GM12872 (cell line): ENCODE measurements around the gene PPIL4.

Experiments used
- TF ChIP-seq, protein P1 (sequence below): IDR thresholded peaks from 3 replicates; pipeline ENCODE4 v1.5.1; 2011; ENCODE audit warnings: low read depth, mild to moderate bottlenecking, low read length, moderate library complexity; ENCODE audit not compliant: insufficient read depth

The PPIL4 gene

DNA sequence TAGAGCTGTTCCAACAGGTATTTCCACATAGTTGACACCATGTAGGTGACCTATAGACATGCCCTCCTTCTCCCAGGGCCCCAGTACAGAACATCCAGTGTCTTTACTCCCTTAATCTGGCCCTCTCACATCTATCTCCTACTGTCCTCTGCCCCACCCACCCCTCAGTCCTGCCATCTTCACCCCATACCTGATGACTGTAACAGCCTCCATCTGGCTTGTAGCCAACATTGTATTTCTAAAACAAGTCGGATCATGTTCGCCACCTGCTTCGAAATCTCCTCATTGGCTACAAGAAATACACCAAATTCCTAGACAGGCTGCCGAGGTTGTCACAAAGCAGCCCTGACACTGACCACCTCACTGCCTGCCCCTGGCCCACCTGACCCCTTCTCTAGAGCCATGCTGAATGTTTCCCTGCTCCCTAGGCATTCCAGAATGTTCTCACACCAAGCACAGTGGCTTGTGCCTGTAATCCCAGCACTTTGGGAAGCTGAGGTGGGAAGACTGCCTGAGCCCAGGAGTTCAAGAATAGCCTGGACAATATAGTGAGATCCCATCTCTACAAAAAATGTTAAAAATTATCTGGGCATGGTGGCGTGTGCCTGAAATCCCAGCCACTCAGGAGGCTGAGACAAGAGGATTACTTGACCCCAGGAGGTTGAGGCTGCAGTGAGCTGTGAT lies 67.1 kb downstream of the PPIL4 start:
- TF ChIP-seq, protein P1, sequence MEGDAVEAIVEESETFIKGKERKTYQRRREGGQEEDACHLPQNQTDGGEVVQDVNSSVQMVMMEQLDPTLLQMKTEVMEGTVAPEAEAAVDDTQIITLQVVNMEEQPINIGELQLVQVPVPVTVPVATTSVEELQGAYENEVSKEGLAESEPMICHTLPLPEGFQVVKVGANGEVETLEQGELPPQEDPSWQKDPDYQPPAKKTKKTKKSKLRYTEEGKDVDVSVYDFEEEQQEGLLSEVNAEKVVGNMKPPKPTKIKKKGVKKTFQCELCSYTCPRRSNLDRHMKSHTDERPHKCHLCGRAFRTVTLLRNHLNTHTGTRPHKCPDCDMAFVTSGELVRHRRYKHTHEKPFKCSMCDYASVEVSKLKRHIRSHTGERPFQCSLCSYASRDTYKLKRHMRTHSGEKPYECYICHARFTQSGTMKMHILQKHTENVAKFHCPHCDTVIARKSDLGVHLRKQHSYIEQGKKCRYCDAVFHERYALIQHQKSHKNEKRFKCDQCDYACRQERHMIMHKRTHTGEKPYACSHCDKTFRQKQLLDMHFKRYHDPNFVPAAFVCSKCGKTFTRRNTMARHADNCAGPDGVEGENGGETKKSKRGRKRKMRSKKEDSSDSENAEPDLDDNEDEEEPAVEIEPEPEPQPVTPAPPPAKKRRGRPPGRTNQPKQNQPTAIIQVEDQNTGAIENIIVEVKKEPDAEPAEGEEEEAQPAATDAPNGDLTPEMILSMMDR: no peak

DNA sequence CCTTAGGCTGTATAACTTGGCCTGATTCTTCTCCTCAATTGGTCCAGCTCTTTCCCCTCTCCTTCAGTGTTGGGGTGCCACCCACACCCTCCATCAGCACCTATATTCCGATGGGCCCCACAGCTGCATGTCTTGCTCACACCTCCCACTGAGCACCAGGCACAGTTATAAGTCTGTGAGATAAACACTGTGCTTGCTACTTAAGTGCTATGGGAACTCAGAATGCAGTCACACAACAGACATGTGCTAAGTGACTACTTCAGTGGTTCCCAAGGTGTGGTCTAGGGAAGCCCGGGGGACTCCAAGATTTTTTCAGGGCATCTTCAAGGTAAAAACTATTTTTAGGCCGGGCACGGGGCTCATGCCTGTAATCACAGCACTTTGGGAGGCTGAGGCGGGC lies 68.3 kb downstream of the PPIL4 start:
- TF ChIP-seq, protein P1: no peak

DNA sequence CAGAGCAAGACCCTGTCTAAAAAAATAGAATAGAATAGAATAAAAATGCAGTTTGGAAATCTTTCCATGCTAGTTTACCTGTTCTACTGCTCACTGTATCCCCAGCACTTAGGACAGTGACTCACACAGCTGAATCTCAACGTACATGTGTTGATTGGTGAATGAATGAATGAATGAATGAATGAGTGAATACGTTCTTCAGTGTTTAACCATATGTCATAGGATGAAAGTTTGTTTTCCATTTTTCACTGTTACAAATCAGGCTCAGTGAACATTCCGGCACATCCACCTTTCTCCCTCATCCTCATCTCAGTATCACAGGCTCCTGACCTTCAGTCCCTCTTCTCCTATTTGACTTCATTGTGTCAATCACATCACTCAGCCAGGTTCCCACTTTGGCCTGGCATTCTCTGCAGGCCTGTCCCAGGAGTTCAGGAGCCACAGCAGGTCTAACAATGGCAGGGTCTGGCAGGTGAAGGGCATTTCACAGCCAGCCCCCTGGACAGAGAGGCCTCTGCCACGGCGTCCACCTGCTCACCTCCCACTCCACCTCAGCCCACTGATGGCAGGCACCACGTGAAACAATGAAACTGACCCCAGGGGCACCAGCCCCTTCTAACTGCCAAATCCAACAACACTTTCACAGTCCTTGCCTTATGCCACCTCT lies 68.9 kb downstream of the PPIL4 start:
- TF ChIP-seq, protein P1: no peak

DNA sequence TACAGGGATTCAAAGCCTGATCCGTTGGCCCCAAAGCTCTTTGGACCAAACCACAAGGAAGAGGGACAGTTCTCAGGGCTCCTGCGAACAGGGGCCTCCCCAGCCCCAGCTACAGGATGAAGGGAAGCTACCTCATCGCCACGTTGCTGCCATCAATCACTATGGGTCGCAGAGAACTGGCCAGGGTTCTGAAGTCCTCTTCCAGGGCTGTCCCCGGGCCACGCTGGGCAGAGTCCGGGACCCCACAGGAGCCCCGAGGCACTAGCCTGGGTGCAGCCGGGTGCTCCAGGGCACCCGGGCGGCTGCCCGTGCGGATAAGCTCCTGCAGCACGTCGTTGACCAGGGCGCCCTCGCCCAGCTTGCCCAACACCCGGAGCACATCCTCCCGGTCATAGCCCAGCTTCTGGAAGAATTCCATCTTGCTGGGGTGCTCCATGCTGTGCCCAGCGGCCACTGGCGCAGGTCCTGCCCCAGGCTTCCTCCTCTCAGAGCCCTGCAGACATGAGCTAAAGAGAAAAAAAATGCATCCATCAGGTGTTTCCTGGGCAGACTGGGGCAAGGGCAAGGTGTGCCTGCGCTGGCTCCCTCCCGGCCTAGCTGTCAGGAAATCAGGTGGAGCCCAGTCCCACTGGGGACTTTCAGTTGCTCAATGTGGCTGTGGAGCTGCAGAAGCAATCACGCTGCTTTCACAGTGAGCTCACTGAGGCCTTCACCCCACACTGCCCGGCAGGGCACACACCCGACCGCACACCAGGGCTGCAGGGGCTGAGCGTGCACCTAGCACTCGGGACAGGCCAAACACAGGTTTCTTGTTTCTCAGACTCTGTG lies 71.5 kb downstream of the PPIL4 start:
- TF ChIP-seq, protein P1: no peak

DNA sequence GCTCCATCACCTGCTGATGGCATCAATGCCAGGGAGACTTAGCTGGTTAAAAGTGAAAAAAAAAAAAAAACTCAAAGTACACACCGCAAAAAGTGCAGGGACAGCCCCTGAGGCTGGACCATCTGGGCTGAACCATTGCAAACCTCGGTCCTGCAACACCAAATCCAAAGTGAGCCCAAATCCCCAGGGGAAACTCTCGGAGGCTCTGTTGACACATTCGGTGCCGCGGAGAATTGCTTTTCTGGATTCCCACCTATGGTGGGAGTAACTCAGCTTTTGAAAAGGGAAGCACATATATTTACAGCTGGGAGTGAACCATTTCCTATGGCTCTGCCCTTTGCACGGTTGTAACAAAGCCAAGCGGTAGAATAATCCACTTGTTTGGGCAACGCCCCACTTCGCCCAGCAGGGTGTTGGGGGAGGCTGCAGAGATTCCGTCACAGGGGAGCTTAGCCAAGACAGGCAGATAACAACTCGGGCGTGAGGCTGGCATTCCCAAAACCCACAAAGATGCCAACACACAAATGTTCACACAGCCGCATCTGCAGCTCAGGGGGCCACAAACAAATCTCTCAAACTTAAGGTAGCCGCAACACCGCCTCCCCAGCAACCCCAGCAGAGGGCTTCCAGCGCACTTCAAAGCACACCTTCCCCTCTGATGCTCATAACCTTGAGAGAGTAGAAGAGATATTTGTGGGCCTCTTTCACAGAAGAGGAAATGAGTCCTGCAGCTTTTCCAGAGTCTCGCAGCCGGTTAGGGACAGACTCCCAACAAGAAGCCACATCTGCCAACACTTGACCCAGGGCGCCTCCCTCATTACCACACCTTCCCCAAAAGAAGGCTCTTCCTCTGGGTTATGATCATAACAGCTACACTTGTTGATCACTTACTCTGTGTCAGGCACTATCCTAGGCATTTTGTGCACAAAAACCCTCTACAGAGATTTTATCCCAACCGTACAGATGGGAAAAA lies 72.5 kb downstream of the PPIL4 start:
- TF ChIP-seq, protein P1: peak; percentile 35; the same call in 2 of the 3 replicates

DNA sequence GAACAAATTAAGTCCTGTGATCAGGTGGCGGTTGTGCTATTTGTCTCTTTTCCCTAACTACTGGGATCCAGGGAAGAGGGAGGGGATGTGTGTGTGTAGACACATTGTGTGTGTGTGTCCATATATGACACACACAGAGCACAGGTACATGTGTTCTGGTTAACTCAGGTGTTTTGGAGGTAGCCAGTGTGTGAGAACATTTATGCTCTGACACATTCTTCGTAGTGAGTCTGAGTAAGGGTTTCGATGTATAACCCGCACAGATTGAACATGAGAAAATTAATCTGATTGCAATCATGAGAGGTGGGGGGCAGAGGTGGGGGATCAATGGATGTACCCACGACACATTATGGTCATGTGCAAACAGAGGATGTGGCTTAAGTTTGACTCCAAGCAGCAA lies 73.6 kb downstream of the PPIL4 start:
- TF ChIP-seq, protein P1: no peak
